DMS 273 (cell line): ENCODE data around the gene GGTA1.
A peak's percentile ranks its signal among the peaks of the same experiment; 100 is the strongest.
"Not testable (repeated sequence)": the region's sequence is repeated elsewhere in the genome, so short reads cannot be mapped to it uniquely, and the experiment has no call there.

ENCODE experiments used
- DNase-seq: peaks from one replicate; lab custom pipeline; 2025; ENCODE audit not compliant: unreplicated experiment; lab: John Stamatoyannopoulos, UW

Gene GGTA1

DNA sequence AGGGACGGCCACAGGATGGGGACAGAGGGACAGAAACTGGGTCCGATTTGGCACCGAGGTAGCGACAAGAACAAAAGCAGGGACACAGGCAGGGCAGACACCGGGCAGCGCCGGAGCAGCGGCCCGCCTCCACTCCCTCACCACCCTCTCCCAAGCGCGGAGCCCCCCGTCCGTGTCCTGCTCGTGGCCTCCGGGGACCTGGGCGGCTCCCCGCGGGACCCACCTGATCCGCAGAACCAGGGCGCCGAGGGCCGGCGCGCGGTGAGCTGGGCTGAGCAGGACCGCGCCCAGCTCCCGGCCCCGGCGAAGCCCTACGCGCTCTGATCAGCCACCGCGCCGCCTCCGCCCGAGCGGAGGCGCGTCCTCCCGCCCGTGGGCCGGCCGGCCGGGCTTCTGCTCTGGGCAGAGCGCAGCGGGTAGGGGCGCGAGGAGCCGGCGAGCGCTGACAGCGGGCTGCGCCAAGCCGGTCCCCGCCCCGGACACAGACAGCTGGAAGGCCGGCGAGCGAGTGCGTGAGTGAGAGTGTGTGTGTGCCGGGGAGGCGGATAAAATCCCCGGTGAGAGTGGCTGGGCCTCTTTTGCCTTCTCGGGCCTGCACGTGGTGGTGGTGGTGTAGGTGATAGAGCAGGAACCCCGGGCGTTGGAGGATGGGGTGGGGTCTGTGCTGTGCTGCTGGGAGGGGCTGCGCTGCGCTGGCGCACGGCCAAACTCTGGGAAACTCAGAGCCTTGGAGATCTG, at the start of gene GGTA1:
Gene GGTA1 (minus strand): TSS at position 418 of the 738 bp plus-strand sequence. CDS start 31,922 bp downstream, outside the sequence.
- peak; percentile 84 for DNase-seq

DNA sequence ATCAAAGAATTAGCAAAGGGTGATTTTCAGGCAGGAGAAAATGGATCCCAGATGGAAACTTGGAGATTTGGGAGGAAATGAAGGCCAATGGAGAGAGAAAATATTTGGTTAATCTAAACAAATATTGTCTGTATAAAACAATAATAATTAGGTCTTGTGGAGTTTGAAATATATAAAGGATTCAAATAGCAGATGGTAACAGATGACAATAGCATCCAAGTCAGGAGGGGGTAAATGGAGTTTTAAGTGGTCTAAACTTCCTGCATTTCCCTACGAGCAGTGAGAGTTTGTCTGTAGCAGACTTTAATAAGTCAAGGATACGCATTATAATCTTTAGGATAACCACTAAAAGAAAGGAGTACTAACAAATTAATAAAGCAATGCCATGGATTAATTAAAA, 49.0 kb upstream of the GGTA1 start:
- DNase-seq = no peak

- DNase-seq = peak; percentile 95
These were observed 46.3 kb upstream of the GGTA1 start for GRCh38 chr9:121545875-121546423.

- no peak for DNase-seq
These were observed 45.7 kb upstream of the GGTA1 start for GRCh38 chr9:121545150-121545874.

DNA sequence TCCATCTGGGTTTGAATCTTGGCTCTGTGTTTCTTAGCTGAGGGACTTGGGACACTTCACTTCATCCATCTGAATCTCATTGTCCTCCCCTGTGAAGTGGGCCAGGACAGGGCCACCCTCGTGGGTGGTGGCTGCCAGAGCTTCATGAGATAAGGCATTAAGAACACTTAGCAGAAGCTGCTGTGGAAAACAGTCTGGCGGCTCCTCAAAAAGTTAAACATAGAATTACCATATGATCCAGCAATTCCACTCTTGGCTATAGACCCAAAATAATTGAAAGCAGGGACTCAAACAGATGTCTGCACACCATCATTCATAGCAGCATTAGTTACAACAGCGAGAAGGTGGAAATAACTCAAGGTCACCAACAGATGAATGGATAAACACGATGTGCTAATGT, 42.4 kb upstream of the GGTA1 start:
- DNase-seq = no peak

DNA sequence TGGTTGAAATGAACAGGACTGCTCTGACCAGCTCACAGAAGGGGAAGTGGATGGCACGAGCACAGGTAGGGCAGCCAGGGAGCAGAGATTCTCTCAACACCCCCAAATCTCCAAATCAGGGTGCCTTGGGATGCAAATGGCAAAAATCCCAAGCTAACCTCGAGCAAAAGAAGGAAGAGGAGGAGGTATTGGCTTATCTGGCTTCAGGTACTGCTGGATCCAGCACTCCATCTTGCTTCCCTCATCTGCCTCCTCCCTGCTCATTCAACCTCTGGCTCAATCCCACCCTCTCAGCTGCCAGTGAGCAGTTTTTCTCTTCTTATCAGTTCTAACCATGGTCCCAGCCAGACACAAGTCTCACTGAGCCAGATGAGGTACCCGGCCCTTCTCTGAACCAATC, 41.6 kb upstream of the GGTA1 start:
- DNase-seq = no peak

DNA sequence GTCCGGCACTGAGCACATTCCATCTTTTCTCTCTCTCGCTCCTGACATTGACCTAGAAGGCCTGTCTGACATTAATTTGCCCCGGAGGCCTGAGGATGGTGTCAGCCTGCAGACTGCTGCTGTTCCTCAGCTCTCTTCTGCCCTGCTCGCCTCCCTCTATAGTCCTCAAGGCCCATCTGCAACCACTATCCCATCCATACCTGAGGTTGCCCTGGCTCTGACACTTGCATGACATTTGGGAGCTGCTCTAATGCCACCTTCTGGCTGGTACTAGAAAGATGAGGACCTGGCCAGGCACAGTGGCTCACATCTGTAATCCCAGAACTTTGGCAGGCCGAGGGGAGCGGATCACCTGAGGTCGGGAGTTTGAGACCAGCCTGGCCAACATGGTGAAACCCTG, 38.6 kb upstream of the GGTA1 start:
- peak; percentile 60 for DNase-seq

GRCh38 chr9:121537283-121537682, 37.6 kb upstream of the GGTA1 start:
- no peak for DNase-seq

- DNase-seq = no peak
These were observed 33.2 kb upstream of the GGTA1 start for GRCh38 chr9:121532881-121533280.

DNA sequence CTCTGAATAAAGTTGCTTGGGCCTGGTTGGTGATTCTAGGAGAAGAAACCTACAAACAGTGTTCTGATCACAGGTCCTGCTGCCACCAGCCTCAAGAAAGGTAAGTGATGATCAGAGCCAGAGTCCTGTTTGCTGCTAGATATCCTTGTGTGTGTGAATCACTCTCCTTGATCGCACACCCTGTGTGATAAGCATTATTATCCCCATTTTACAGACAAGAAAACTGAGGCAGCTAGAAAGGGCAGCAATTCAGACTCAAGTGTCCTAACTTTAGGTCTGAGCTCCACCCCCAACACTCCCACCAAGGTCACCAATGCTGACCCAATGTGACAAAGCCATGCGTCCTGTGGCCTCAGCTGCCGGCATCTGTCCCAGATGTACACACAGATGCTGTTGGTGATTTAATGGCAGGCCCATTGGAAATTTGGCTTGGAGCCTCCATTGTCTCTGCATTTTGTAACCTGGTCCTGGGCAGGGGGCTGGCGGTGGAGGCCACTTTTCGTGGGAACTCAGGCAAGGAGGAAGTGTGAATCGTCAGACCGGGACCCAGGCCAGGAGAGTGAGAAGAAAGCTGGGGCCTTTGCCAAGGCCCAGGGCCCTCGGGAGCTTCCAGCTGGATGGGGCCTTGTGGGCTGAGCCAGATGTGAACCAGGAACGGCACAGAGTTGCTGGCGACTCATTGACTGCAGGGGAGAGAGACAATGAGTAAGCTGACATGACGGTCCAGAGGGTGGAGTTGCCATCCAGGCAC, 29.8 kb upstream of the GGTA1 start:
- DNase-seq = peak; percentile 79

- no peak for DNase-seq
These were observed 29.0 kb upstream of the GGTA1 start for GRCh38 chr9:121528642-121529041.

DNA sequence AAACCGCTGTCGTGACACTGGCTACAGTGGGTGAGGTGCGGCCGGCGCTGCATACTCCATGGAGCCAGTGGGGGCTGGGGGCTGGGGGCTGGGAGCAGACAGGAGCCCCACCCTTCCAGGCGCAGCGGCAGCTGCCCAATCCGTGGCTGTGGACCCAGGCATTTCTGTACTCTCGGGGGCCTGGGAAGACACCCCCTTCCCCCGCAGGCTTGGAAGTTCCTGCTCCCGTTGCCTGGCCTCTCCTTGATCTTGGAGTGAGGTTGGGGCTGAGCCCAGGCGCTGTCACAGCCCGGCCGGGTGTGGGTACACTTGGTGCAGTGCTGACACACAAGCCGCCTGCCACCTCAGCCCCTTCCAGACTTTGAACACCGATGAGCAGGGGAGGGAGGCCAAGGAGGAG, 27.7 kb upstream of the GGTA1 start:
- DNase-seq = no peak

DNA sequence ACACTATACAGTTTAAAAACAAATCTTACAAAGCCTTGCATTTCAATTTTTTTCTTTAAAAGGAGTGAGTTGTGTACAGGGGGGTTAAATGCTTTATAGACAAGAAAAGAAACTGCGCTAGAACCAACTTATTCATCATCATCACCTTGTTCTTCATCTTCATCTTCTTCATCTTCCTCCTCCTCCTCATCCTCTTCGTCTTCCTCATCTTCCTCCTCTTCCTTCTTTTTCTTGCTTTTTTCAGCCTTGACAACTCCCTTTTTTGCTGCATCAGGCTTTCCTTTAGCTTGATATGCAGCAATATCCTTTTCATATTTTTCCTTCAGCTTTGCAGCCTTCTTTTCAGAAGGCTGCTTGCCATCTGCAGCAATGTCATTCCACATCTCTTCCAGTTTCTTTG, 20.0 kb upstream of the GGTA1 start:
- DNase-seq = not testable (repeated sequence)

DNA sequence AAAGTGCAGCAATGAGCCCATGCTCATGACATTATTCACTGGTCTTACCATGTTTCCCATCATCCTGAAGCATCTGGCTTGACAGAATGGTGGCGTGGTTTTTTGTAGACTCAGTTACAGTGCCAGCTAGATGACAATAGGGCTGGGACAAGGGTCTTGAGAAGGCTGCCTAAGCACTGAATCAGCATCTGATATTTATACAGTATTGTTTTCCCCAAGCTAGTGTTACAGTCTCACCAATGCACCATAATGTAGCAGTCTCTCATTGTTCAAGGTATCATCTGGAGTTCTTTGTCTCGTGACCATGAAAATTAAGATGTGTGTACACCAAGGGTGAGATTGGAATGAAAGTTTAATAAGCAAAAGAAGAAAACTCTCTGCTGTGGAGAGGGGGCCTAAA, 19.0 kb upstream of the GGTA1 start:
- no peak for DNase-seq

DNA sequence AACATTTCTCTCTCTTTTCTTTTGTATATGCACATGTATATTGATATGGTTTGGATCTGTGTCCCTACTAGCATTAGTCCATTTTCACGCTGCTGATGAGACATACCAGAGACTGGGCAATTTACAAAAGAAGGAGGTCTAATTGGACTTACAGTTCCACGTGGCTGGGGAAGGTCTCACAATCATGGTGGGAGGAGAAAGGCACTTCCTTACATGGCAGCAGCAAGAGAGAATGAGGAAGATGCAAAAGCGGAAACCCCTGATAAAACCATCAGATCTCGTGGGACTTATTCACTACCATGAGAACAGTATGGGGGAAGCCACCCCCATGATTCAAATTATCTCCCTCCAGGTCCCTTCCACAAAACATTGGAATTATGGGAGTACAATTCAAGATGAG, 13.5 kb upstream of the GGTA1 start:
- not testable (repeated sequence) for DNase-seq

DNA sequence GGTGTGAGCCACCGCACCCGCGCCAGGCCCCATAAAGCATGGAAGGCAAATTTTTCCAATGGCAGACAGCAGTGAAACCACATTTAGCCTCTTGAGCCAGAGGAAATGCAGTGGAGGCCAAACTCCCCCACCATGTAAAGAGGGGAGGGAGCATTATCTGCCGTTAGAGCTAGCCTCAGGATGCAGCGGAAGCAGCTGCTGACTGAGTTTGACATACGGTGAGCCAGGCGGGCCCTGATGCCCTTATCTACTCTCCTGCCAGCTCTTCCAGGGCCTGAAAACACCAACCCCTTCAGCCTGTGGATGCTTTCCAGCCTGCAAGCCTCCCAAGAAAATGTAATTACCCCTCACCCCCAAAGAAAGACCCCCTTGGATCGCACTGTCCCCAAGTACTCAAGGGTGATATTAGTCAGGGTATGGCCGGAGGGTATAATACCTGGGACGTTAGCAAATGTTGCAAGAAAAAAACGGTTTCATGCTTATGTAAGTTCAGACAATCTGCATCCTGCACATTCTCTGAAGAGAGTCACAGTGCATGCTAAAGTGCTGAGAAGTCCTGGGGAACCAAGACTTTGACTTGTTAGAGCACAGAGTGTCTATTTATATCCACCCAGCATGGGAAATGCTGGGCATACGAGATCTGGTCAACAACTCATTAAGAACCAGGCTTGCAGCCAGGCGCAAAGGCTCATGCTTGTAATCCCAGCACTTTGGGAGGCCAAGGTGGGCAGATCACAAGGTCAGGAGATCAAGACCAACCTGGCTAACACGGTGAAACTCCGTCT, 11.3 kb upstream of the GGTA1 start:
- DNase-seq = peak; percentile 81

DNA sequence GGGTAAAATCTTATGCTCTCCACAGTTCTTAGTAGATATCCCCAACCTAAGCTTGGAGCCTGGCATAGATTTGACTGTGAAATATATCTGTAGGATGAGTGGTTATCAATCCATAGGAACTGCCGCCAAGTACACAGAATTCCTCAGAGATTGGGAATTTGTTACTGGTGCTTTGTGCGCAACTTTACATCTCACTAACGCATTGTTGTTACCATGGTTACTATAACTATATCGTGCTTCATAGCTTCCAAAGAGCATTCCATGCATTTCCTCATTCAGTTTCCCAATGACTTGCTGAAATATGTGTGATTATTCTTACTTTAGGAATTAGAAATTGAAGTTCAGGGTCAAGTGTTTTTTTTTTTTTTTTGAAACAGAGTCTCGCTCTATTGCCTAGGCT, 9.5 kb upstream of the GGTA1 start:
- DNase-seq = no peak

GRCh38 chr9:121508415-121508814, 8.8 kb upstream of the GGTA1 start:
- DNase-seq = peak; percentile 17

DNA sequence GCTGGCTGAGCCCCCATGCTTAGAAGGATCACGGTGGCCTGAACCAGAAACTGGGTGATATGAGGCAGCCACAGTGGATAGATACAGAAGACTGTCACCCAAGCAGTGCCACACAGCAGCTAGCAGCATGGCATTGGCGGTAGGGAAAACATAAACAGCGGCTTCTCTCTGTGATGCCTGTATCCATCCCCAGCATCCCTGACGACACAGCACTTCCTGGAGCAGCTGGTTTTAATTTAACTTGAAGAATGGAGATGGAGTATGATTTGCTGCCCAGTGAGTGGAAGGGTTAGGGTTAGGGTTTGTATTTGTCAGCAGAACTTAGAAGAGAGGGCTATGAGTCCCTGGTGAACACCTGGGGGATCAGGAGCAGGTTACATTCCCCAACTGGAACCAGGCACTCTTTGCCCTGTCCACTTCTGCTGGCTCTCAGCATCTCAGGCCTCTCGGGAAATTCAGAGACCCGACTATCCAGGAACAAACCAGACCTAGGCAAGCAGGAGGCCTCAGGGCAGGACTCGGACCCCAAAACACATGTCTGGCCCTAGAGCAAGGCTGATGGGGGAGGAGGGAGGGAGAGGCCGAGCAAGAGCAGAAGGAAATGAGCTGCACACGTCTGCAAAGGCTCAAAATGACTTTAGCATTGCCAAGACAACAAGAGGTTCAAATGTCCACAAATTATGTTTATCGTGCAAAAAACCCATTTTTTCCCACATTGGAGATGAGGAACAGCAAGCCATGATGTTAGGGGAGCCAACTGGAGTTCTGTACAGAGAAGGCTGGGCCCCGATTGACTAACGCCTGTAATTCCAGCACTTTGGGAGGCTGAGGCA, 6.5 kb upstream of the GGTA1 start:
- DNase-seq = no peak

GRCh38 chr9:121503444-121503843, 3.8 kb upstream of the GGTA1 start:
- DNase-seq = no peak
